Measurements from ENCODE around the gene C11orf52.

C11orf52 gene

GRCh38 chr11:111960916-111961315 lies 42.2 kb downstream of the C11orf52 start:
- FAIRE-seq (no peak), DNase-seq (ENCODE audit: insufficient read length, low spot score) (no peak)

GRCh38 chr11:111961389-111962300 lies 42.9 kb downstream of the C11orf52 start:
- FAIRE-seq (no peak), DNase-seq (ENCODE audit: insufficient read length, low spot score) (no peak)
- no peak for TF ChIP-seq POLR2A (IDR thresholded peaks at IDR 0.05; ENCODE audit: low read depth, low read length)

More at GRCh38 chr11:111960916-111961315, 42.2 kb downstream of the C11orf52 start:
- TF ChIP-seq POLR2A (IDR thresholded peaks at IDR 0.05; ENCODE audit: low read depth, low read length) = no peak

- DNase-seq (ENCODE audit: insufficient read length, low spot score) (no peak), FAIRE-seq (no peak)
- TF ChIP-seq POLR2A (IDR thresholded peaks at IDR 0.05; ENCODE audit: low read depth, low read length) = no peak
These were observed 45.2 kb downstream of the C11orf52 start for GRCh38 chr11:111963931-111964340.

- no peak for TF ChIP-seq POLR2A (IDR thresholded peaks at IDR 0.05; ENCODE audit: low read depth, low read length)
- FAIRE-seq (no peak), DNase-seq (ENCODE audit: insufficient read length, low spot score) (no peak)
These were observed 48.0 kb downstream of the C11orf52 start for GRCh38 chr11:111966678-111967077.

GRCh38 chr11:111967649-111968048 lies 48.9 kb downstream of the C11orf52 start:
- FAIRE-seq (no peak), DNase-seq (ENCODE audit: insufficient read length, low spot score) (no peak)
- no peak for TF ChIP-seq POLR2A (IDR thresholded peaks at IDR 0.05; ENCODE audit: low read depth, low read length)

- DNase-seq (ENCODE audit: insufficient read length, low spot score) (no peak), FAIRE-seq (no peak)
- no peak for TF ChIP-seq POLR2A (IDR thresholded peaks at IDR 0.05; ENCODE audit: low read depth, low read length)
These were observed 50.6 kb downstream of the C11orf52 start for GRCh38 chr11:111969344-111969743.

GRCh38 chr11:111974446-111974845 lies 55.7 kb downstream of the C11orf52 start:
- no peak for FAIRE-seq
- DNase-seq (ENCODE audit: insufficient read length, low spot score) = no peak
- no peak for TF ChIP-seq POLR2A (IDR thresholded peaks at IDR 0.05; ENCODE audit: low read depth, low read length)

- FAIRE-seq = no peak
- no peak for DNase-seq (ENCODE audit: insufficient read length, low spot score)
- no peak for TF ChIP-seq POLR2A (IDR thresholded peaks at IDR 0.05; ENCODE audit: low read depth, low read length)
These were observed 56.5 kb downstream of the C11orf52 start for GRCh38 chr11:111975076-111975806.

GRCh38 chr11:111976119-111976766 lies 57.5 kb downstream of the C11orf52 start:
- no peak for TF ChIP-seq POLR2A (IDR thresholded peaks at IDR 0.05; ENCODE audit: low read depth, low read length)
- DNase-seq (ENCODE audit: insufficient read length, low spot score) = no peak
- FAIRE-seq = no peak
